Epidermal melanocyte (primary cell): ENCODE results near the gene DHX15.
"Not testable (repeated sequence)": the region's sequence is repeated elsewhere in the genome, so short reads cannot be mapped to it uniquely, and the experiment has no call there.

Experiments
- DNase-seq: peaks from one replicate; pipeline ENCODE4 v3.0.0; 2011; ENCODE audit warnings: low spot score; ENCODE audit not compliant: insufficient read length

The DHX15 gene

GRCh38 chr4:24550441-24551175, 33.7 kb downstream of the DHX15 start:
- DNase-seq: no peak

- DNase-seq: no peak
Measured at GRCh38 chr4:24547979-24548378, 36.4 kb downstream of the DHX15 start.

- no peak for DNase-seq
Measured at GRCh38 chr4:24544208-24544988, 40.0 kb downstream of the DHX15 start.

- no peak for DNase-seq
Measured at GRCh38 chr4:24537025-24537424, 47.3 kb downstream of the DHX15 start.

GRCh38 chr4:24535399-24535798, 49.0 kb downstream of the DHX15 start:
- no peak for DNase-seq

- DNase-seq: no peak
Measured at GRCh38 chr4:24533364-24533763, 51.0 kb downstream of the DHX15 start.

GRCh38 chr4:24529555-24529954, 54.8 kb downstream of the DHX15 start:
- no peak for DNase-seq

- DNase-seq: no peak
Measured at GRCh38 chr4:24527371-24527770, 57.0 kb downstream of the DHX15 start.

GRCh38 chr4:24521544-24521943, 62.8 kb downstream of the DHX15 start:
- no peak for DNase-seq

- no peak for DNase-seq
Measured at GRCh38 chr4:24519649-24520048, 64.7 kb downstream of the DHX15 start.

- DNase-seq: no peak
Measured at GRCh38 chr4:24517676-24518075, 66.7 kb downstream of the DHX15 start.

- DNase-seq: no peak
Measured at GRCh38 chr4:24516926-24517325, 67.4 kb downstream of the DHX15 start.

- no peak for DNase-seq
Measured at GRCh38 chr4:24515698-24516097, 68.7 kb downstream of the DHX15 start.

GRCh38 chr4:24514808-24515207, 69.5 kb downstream of the DHX15 start:
- no peak for DNase-seq

- no peak for DNase-seq
Measured at GRCh38 chr4:24513718-24514117, 70.6 kb downstream of the DHX15 start.

- no peak for DNase-seq
Measured at GRCh38 chr4:24511371-24512063, 72.8 kb downstream of the DHX15 start.

- DNase-seq: no peak
Measured at GRCh38 chr4:24510091-24510490, 74.3 kb downstream of the DHX15 start.

GRCh38 chr4:24508541-24508940, 75.8 kb downstream of the DHX15 start:
- no peak for DNase-seq

- no peak for DNase-seq
Measured at GRCh38 chr4:24507439-24507838, 76.9 kb downstream of the DHX15 start.

GRCh38 chr4:24503090-24503489, 81.3 kb downstream of the DHX15 start:
- DNase-seq: not testable (repeated sequence)

GRCh38 chr4:24497221-24497620, 87.1 kb downstream of the DHX15 start:
- DNase-seq: no peak

GRCh38 chr4:24496597-24496996, 87.8 kb downstream of the DHX15 start:
- no peak for DNase-seq
